Activated naive CD4-positive, alpha-beta T cell (primary cell): ENCODE data around the gene CCR5.

Experiments used
- DNase-seq, 4 experiments: peaks; one replicate each; lab custom pipeline; 2025; lab: John Stamatoyannopoulos, UW

CCR5 gene

GRCh38 chr3:46359733-46360493 is 10.8 kb upstream of the CCR5 start:
- no peak for DNase-seq

- no peak for DNase-seq
These were observed 9.8 kb upstream of the CCR5 start for GRCh38 chr3:46360907-46361306.

GRCh38 chr3:46361408-46362283 is 9.1 kb upstream of the CCR5 start:
- DNase-seq: no peak

- DNase-seq: no peak
These were observed 5.7 kb upstream of the CCR5 start for GRCh38 chr3:46365041-46365440.

GRCh38 chr3:46365737-46366524 is 4.8 kb upstream of the CCR5 start:
- DNase-seq: no peak

- no peak for DNase-seq
These were observed 2.9 kb upstream of the CCR5 start for GRCh38 chr3:46367811-46368210.

- no peak for DNase-seq
These were observed 2.2 kb upstream of the CCR5 start for GRCh38 chr3:46368569-46368968.

GRCh38 chr3:46369151-46369550 is 1.6 kb upstream of the CCR5 start:
- no peak for DNase-seq

- no peak for DNase-seq
These were observed 1.0 kb upstream of the CCR5 start for GRCh38 chr3:46369675-46370132.

- DNase-seq: no peak
These were observed 984 bp downstream of the CCR5 start for GRCh38 chr3:46371519-46372340.

- DNase-seq: no peak
These were observed 2.0 kb downstream of the CCR5 start for GRCh38 chr3:46372492-46373359.

- no peak for DNase-seq
These were observed 4.0 kb downstream of the CCR5 start for GRCh38 chr3:46374755-46375154.

- DNase-seq: no peak
These were observed 4.5 kb downstream of the CCR5 start for GRCh38 chr3:46375218-46375617.

GRCh38 chr3:46375814-46376213 is 5.1 kb downstream of the CCR5 start:
- DNase-seq: no peak

- DNase-seq: peak in 3 of 4 experiments; percentile 25 to 57 (median 26)
These were observed 7.7 kb downstream of the CCR5 start for GRCh38 chr3:46378426-46378942.

GRCh38 chr3:46380471-46381221 is 9.9 kb downstream of the CCR5 start:
- no peak for DNase-seq

- DNase-seq: no peak
These were observed 10.9 kb downstream of the CCR5 start for GRCh38 chr3:46381625-46382024.

GRCh38 chr3:46383211-46383950 is 12.6 kb downstream of the CCR5 start:
- DNase-seq: no peak

- no peak for DNase-seq
These were observed 13.2 kb downstream of the CCR5 start for GRCh38 chr3:46383951-46384330.
